GM10847 (cell line): Measurements from ENCODE around the gene IKZF5.

Source experiments
- POLR2A ChIP-seq: IDR thresholded peaks from 2 replicates; pipeline ENCODE4 v1.6.1; 2011; ENCODE audit not compliant: insufficient read length; ENCODE audit errors: extremely low read depth

Gene IKZF5

GRCh38 chr10:123021517-123021916 lies 12.9 kb upstream of the IKZF5 start:
- no peak for TF ChIP-seq POLR2A

GRCh38 chr10:123019941-123020703 lies 11.5 kb upstream of the IKZF5 start:
- TF ChIP-seq POLR2A: no peak

- no peak for TF ChIP-seq POLR2A
These were observed 10.7 kb upstream of the IKZF5 start for GRCh38 chr10:123019264-123019663.

DNA sequence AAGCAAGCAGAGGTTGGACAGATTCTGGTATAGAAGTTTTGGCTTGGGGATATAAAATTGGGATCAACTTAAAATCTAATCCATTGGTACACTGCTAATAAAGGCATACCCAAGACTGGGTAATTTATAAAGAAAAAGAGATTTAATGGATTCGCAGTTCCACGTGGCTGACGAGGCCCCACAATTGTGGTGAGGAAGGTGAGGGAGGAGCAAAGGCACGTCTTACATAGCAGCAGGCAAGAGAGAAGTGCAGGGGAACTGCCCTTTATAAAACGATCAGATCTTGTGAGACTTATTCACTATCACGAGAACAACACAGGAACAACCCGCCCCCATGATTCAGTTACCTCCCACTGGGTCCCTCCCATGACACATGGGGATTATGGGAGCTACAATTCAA lies 9.9 kb upstream of the IKZF5 start:
- no peak for TF ChIP-seq POLR2A

GRCh38 chr10:123017421-123018165 lies 9.0 kb upstream of the IKZF5 start:
- no peak for TF ChIP-seq POLR2A

DNA sequence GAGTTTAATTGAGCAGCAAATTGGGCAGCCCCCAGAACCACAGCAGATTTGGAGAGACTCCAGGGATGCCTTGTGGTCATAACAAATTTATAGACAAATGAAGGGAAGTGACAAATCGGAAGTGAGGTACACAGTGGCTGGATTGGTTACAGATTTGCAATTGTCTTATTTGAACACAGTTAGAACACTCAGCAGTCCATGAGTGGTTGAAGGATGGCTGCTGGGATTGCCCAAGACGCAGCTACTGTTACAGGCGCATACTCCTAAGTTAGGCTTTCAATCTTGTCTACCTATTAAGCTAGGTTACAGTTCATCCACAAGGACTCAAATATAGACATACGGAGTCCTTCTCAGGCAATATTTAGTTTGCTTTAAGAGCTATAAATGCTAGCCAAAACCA lies 7.6 kb upstream of the IKZF5 start:
- TF ChIP-seq POLR2A: no peak

GRCh38 chr10:123014772-123015171 lies 6.2 kb upstream of the IKZF5 start:
- no peak for TF ChIP-seq POLR2A

DNA sequence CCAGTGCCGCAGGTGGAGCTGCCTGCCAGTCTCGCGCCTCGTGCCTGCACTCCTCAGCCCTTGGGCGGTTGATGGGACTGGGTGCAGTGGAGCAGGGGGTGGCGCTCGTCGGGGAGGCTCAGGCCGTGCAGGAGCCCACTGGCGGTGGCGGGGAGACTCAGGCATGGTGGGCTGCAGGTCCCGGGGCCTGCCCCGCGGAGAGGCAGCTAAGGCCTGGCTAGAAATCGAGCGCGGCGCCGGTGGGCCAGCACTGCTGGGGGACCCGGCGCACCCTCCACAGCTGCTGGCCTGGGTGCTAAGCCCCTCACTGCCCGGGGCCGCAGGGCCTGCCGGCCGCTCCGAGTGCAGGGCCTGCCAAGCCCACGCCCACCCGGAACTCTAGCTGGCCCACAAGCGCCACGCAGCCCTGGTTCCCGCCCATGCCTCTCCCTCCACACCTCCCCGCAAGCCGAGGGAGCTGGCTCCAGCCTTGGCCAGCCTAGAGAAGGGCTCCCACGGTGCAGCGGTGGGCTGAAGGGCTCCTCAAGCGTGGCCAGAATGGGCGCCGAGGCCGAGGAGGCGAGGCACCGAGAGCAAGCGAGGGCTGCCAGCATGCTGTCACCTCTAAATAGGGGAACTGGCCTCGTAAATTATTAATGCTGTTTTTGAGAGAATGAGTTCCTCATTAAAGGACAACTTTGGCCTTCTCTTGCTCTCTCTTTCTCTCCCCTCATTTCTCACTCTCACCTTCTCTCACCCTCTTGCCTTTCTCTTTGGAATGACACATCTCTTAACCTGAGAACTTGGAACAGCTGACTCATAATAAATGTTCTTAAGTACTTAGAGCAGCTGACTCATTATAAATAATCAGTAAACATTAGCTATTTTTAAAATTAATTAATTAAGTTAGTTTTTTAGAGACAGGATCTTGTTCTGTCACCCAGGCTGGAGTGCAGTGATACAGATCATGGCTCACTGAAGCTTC lies 5.1 kb upstream of the IKZF5 start:
- no peak for TF ChIP-seq POLR2A

DNA sequence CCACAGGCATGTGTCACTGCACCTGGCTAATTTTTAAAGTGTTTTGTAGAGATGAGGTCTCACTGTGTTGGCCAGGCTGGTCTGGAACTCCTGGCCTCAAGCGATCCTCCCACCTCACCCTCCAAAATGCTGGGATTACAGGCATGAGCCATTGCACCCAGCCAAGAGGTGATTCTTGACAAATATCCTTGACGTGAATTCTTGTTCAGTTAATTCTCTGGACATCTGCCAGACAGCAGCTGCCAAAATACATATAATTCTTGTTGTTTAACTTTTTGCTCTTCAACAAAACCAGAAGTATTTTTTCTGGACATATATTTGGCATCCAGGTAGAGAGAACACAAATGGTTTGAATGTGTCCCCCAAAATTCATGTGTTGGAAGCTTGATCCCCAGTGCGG lies 3.4 kb upstream of the IKZF5 start:
- TF ChIP-seq POLR2A: no peak

- TF ChIP-seq POLR2A: no peak
These were observed 668 bp upstream of the IKZF5 start for GRCh38 chr10:123009105-123009820.

DNA sequence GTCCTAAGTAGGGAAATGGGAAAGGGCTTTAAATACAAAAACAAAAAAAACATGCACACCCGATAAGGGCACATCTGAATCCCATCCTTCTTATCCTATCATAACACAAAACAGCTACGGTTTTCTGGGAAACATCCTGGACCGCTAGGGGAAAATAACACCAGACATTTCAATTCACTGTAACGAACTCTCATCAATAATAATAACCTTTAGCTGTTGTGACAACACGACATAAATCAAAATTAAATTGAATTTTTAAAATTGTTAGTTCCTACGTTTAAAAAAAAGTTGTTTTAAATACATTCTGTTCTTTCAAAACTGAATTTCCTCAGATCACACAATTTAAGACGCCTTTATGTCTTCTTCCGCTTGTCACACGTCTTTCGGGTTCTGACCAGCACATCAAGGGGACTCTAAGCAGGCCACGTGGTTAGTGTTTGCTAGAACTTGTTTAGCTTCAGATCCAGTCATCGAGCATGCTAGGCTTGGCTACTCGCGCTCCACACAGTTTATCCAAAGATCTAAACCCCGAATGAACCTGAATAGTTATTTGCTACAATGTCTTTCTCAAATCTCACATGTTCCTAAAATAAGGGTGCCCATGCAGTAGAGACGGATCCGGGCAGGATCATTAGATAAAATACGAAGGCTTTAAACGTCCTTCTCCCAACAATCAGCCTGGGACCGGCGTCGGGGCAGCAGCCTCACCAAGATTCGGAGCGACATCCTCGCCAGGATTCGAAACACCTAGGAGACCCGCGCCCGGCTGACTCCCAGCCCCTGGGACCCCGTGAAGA lies 839 bp downstream of the IKZF5 start:
- TF ChIP-seq POLR2A: no peak

DNA sequence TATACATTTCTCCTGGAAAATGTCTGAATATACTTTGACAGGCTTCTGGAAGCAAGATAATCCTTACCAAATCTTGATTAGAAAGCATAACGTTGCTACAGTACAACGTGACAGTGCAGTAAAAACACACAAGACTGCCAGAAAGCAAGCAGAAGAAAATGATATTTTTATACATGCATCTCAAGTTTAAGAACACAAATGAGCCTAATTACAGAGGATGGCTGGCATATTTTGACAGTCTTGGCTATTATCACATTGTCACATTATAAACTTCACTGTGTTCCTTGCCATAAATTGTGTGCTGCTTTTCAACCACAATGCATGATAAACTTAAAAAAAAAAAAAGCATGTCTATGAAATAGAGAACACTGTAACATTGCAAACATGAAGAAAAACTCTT lies 4.3 kb downstream of the IKZF5 start:
- no peak for TF ChIP-seq POLR2A

- TF ChIP-seq POLR2A: no peak
These were observed 7.2 kb downstream of the IKZF5 start for GRCh38 chr10:123001370-123001769.

DNA sequence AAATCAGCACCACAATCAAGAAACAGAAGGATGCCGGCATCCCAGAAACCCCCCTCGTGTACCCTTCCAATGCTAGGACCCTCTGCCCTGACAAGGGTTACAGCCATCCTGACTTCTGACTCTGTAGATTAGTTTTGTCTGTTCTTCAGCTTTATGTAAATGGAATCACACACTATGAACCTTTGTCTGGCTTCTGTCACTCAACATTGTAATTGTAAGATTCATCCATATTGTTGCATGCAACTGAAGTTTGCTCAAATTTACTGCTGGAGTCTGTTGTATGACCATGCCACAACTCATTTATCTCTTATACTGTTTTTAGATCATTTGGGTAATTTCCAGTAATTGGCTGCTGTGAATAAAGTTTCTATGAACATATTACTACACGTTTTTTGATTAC lies 8.4 kb downstream of the IKZF5 start:
- TF ChIP-seq POLR2A: no peak
